GM19455 (cell line): Measurements from ENCODE around the gene RYR3.
"Not testable (repeated sequence)": the region's sequence is repeated elsewhere in the genome, so short reads cannot be mapped to it uniquely, and the experiment has no call there.

Experiments used
- ATAC-seq: cut with Tn5 transposase; IDR thresholded peaks from one replicate; pipeline ENCODE4 v1.9.1; 2021; ENCODE audit not compliant: unreplicated experiment

Gene RYR3

GRCh38 chr15:33565094-33565493, 254.3 kb downstream of the RYR3 start:
- ATAC-seq, result no peak

DNA sequence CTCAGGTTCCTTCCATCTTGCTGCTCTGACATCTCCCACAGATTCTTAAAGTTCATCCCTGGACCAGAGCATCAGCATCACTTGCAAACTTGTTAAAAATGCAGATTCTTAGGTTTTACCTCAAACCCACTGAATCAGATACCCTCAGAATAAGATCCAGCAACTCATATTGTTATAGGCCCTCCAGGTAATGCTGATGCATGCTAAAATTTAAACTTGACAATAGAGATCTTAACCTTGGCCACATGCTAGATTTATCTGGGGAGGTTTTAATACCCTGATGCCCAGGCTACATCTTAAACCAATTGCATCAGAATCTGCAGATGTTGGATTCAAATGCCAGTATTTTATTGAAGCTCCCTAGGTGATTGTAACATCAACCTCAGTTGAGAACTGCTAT, 256.9 kb downstream of the RYR3 start:
- ATAC-seq, result no peak

DNA sequence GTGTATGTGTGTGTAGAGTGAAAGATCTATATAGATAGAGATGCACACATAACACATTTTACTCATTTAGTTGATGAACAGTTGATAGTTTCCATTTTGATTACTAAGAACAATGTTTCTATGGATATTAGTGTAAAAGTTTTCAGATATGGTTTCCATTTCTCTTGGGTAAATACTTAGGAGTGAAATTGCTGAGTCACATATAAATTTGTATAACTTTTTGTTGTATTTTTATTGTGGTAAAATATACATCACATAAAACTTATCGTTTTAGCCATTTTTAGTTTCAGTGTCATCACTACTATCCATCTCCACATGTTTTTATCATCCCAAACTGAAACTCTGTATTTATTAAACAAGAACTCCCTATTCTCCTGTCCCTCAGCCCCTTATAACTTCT, 258.3 kb downstream of the RYR3 start:
- no peak for ATAC-seq

DNA sequence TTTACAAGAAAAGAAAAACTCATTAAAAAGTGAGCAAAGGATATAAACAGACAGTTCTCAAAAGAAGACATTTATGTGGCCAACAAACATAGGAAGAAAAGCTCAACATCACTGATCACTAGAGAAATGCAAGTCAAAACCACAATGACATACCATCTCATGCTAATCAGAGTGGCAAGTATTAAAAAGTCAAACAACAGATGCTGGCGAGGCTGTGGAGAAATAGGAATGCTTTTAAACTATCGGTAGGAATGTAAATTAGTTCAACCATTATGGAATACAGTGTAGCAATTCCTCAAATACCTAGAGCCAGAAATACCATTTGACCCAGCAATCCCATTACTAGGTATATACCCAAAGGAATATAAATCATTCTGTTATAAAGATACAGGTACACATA, 267.1 kb downstream of the RYR3 start:
- ATAC-seq, result not testable (repeated sequence)

DNA sequence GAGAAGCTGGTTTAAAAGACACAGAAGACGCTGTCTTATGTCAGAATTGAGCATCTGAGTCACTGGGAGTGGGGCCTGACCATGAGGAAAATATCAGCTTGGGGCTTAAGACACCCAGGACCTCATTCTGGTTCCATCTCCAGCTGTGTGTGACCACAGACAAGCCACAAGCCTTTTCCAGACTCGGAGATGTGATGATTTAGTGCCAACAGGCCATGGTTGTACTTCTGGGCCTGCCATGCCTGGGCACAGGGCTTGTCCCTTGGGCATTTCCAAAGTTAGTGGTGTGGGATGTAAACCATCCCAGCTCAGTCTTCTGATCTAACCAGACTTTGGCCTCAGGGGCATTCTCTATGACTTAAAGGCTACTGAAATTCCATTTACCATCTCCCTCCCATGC, 269.8 kb downstream of the RYR3 start:
- ATAC-seq, result no peak

GRCh38 chr15:33581032-33581431, 270.3 kb downstream of the RYR3 start:
- no peak for ATAC-seq

DNA sequence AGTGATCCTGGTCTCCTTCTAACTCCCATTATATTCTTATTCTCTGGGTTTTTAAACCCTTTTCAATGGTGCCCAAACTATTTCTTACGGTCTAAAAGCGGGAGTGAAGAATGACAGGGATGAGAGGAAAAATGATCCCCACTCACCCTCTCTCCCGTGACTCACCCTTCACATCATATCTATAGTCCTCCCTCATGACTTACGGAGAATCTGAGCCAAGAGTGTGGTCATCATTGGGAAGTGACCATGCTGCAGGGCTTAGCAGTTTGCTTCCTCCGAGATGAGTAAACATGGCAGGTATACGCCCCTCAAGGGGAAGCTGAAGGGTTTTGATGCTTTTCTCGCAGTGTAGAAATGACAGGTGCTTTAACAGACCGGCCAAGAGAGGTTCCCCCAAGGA, 274.0 kb downstream of the RYR3 start:
- ATAC-seq, result no peak

GRCh38 chr15:33586786-33587697, 276.3 kb downstream of the RYR3 start:
- ATAC-seq, result no peak

DNA sequence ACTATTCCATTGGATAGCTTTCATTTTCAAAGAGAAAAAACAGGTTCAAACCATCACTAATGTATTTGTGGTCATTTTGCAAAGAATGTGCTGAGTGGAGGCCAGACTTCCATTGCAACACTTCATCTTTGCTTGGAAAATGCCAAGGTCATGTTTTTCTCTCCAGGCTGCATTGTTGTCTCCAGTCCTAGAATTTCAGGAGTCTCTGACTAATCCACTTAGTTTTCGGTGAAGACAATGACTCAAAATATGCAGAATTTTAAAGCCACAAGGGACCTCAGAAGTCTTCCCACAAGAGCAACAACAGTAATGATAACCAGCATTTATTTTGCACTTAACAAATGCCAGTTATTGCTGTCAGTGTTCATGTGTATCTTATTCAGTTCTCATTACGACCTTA, 277.0 kb downstream of the RYR3 start:
- ATAC-seq, result no peak

GRCh38 chr15:33592864-33593263, 282.1 kb downstream of the RYR3 start:
- ATAC-seq, result no peak

DNA sequence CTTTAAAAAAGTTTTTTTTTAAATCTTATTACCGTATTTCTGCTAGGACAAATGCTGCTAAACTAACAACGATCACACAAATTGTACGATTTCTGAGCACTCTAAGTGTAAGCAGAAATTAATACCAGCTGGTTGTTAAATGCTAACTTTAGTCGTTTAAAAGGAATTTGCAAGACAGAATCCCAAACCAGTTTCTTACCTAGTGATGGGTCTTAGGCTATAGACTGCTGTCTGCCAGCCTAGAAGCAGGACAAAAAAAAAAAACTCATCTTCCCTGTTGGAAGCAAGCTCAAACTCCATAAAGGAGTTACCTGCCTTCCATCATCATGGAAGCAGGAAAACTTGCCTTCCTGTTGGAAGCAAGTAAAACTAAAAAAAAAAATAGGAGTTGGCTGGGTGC, 287.6 kb downstream of the RYR3 start:
- not testable (repeated sequence) for ATAC-seq

- ATAC-seq, result no peak
Observed at GRCh38 chr15:33600212-33600611, 289.4 kb downstream of the RYR3 start.

GRCh38 chr15:33601461-33601860, 290.7 kb downstream of the RYR3 start:
- no peak for ATAC-seq

- no peak for ATAC-seq
Observed at GRCh38 chr15:33608714-33609113, 297.9 kb downstream of the RYR3 start.

GRCh38 chr15:33612721-33613304, 302.0 kb downstream of the RYR3 start:
- no peak for ATAC-seq

DNA sequence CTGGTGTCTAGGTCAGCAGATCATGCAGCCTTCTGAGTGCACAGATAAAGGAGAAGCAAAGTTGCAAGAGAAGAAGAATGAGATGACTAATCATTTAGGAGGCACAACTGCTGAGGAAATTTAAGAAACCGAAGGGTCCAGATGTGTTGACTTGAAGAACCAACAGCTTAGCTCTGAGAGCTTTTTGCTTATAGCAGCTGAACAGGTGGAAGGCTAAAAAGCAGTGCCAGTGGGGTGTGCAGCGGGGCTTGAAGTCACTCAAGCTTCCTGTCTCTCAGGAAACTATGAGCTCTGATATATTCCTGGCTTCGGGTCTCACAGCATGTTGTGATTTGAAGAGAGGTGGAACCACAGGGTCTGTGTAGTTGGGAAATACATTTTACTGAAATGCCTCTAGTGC, 305.7 kb downstream of the RYR3 start:
- ATAC-seq, result no peak

GRCh38 chr15:33618350-33618749, 307.6 kb downstream of the RYR3 start:
- ATAC-seq, result no peak

- no peak for ATAC-seq
Observed at GRCh38 chr15:33621141-33621540, 310.4 kb downstream of the RYR3 start.

GRCh38 chr15:33623010-33623409, 312.2 kb downstream of the RYR3 start:
- ATAC-seq, result no peak

GRCh38 chr15:33624439-33624838, 313.7 kb downstream of the RYR3 start:
- no peak for ATAC-seq

- no peak for ATAC-seq
Observed at GRCh38 chr15:33629647-33630046, 318.9 kb downstream of the RYR3 start.

- ATAC-seq, result no peak
Observed at GRCh38 chr15:33636234-33636633, 325.5 kb downstream of the RYR3 start.

- no peak for ATAC-seq
Observed at GRCh38 chr15:33636958-33637357, 326.2 kb downstream of the RYR3 start.
